ENCODE results near the gene HPSE2.

GRCh38 chr10:98666276-98666675 is 569.4 kb downstream of the HPSE2 start:
- TF ChIP-seq CTCF (IDR thresholded peaks at IDR 0.05) (no peak), USF2 (IDR thresholded peaks at IDR 0.05) (no peak), POLR2A (IDR thresholded peaks at IDR 0.05; ENCODE audit: low read length) (no peak), MAX (IDR thresholded peaks at IDR 0.05) (no peak), TFCP2L1 (CRISPR knock-in tag; IDR thresholded peaks at IDR 0.05) (no peak)

All from A549 (cell line).